CD14-positive monocyte (primary cell): Measurements from ENCODE around the gene ODAD2. TPM values are rescaled to one million over a fixed set of nuclear protein-coding genes. Genes with fewer than 3 reads are reported as not detected.

Experiments
- DNase-seq, 3 donors: peaks; one replicate each; pipeline ENCODE4 v3.0.0-alpha.2; 2011 to 2022
- H2AFZ ChIP-seq: 2 replicates; pipeline ENCODE4 v1.6.0; 2012; ENCODE audit warnings: mild to moderate bottlenecking, low read depth, low read length, inconsistent platforms; ENCODE audit not compliant: insufficient read depth, poor library complexity, severe bottlenecking
- H3K27ac ChIP-seq, 2 donors: 1 replicate in 1 of 2; 2 replicates in 1 of 2; pipeline ENCODE4 v1.5.1; 2012 to 2013; ENCODE audit warnings: low read length in 2 of 2, control low read depth in 1 of 2, inconsistent platforms in 1 of 2, low read depth in 1 of 2, mild to moderate bottlenecking in 1 of 2
- H3K27me3 ChIP-seq, 2 donors: one replicate each; pipeline versions ENCODE4 v1.6.0 to v1.6.1; 2011 to 2013; ENCODE audit warnings: low read length in 2 of 2; ENCODE audit not compliant: control insufficient read depth in 2 of 2, insufficient read depth in 2 of 2
- H3K36me3 ChIP-seq, 2 donors: replicated peaks in 1 of 2; 1 replicate in 1 of 2; 2 replicates in 1 of 2; pipeline versions ENCODE4 v1.5.1 to v1.6.1; 2012 to 2013; ENCODE audit warnings: low read length in 2 of 2, control low read depth in 1 of 2, inconsistent platforms in 1 of 2, mild to moderate bottlenecking in 1 of 2; ENCODE audit not compliant: insufficient read depth in 2 of 2, control insufficient read depth in 1 of 2
- H3K4me1 ChIP-seq, 2 donors: 1 replicate in 1 of 2; 2 replicates in 1 of 2; pipeline versions ENCODE4 v1.5.1 to v1.6.1; 2012 to 2013; ENCODE audit warnings: low read length in 2 of 2, control low read depth in 1 of 2, inconsistent platforms in 1 of 2, mild to moderate bottlenecking in 1 of 2, moderate library complexity in 1 of 2; ENCODE audit not compliant: insufficient read depth in 2 of 2, control insufficient read depth in 1 of 2
- H3K4me2 ChIP-seq: replicated peaks from 2 replicates; pipeline ENCODE3; 2012; ENCODE audit warnings: low read length, moderate library complexity, mild to moderate bottlenecking; ENCODE audit not compliant: poor library complexity, severe bottlenecking; ENCODE audit errors: extremely low read depth
- H3K4me3 ChIP-seq, 3 experiments: fragments of 200-600 bp in 1 of 3; sonication (generic) in 1 of 3; replicated peaks in 1 of 3; 1 replicate in 2 of 3; 2 replicates in 1 of 3; pipeline ENCODE4 v1.5.1; 2011 to 2013; ENCODE audit warnings: low read length in 3 of 3, mild to moderate bottlenecking in 3 of 3, control low read depth in 2 of 3, low read depth in 2 of 3, inconsistent platforms in 1 of 3, moderate library complexity in 1 of 3
- H3K79me2 ChIP-seq: 2 replicates; pipeline ENCODE4 v1.6.0; 2012; ENCODE audit warnings: mild to moderate bottlenecking, control low read depth, inconsistent platforms, low read length, moderate library complexity; ENCODE audit not compliant: insufficient read depth
- H3K9ac ChIP-seq: 2 replicates; pipeline ENCODE4 v1.6.0; 2017; ENCODE audit warnings: low read length, mild to moderate bottlenecking; ENCODE audit not compliant: insufficient read depth, poor library complexity, severe bottlenecking
- H3K9me3 ChIP-seq, 2 donors: replicated peaks in 1 of 2; 1 replicate in 1 of 2; 2 replicates in 1 of 2; pipeline versions ENCODE4 v1.5.1 to v1.6.1; 2012 to 2013; ENCODE audit warnings: low read length in 2 of 2, control low read depth in 1 of 2; ENCODE audit not compliant: control insufficient read depth in 1 of 2, insufficient read depth in 1 of 2
- H4K20me1 ChIP-seq: 2 replicates; pipeline ENCODE4 v1.6.0; 2012; ENCODE audit warnings: mild to moderate bottlenecking, low read length, control low read depth, moderate library complexity; ENCODE audit not compliant: insufficient read depth
- H3K27ac Mint-ChIP-seq, 7 donors: one replicate each; pipeline ENCODE4 v1.8.0; 2020; ENCODE audit warnings: mild to moderate bottlenecking in 7 of 7, mixed read lengths in 7 of 7, moderate library complexity in 6 of 7, inconsistent platforms in 2 of 7
- H3K27me3 Mint-ChIP-seq, 3 donors: one replicate each; pipeline ENCODE4 v1.8.0; 2021 to 2022; ENCODE audit warnings: low read depth in 3 of 3, mild to moderate bottlenecking in 3 of 3, mixed read lengths in 3 of 3, moderate library complexity in 3 of 3, inconsistent platforms in 1 of 3
- H3K36me3 Mint-ChIP-seq, 2 donors: one replicate each; pipeline ENCODE4 v1.8.0; 2020; ENCODE audit warnings: mixed read lengths in 2 of 2, inconsistent platforms in 1 of 2, mild to moderate bottlenecking in 1 of 2
- H3K4me1 Mint-ChIP-seq: one replicate; pipeline ENCODE4 v1.8.0; 2020; ENCODE audit warnings: mild to moderate bottlenecking, mixed read lengths
- H3K4me3 Mint-ChIP-seq, 2 donors: one replicate each; pipeline ENCODE4 v1.8.0; 2020; ENCODE audit warnings: mild to moderate bottlenecking in 2 of 2, mixed read lengths in 2 of 2, moderate library complexity in 1 of 2
- H3K9me3 Mint-ChIP-seq, 7 donors: one replicate each; pipeline ENCODE4 v1.8.0; 2020 to 2022; ENCODE audit warnings: mixed read lengths in 7 of 7, mild to moderate bottlenecking in 6 of 7, moderate library complexity in 6 of 7, inconsistent platforms in 2 of 7
- WGBS: methylation state at CpG from one replicate; pipeline ENCODE4 v1.1.5; 2013; ENCODE audit warnings: missing lambda C conversion rate; ENCODE audit not compliant: insufficient coverage; 5-methylcytosine and 5-hydroxymethylcytosine counted together
- intact Hi-C, 2 donors: fragments of 100-400 bp; cut with micrococcal nuclease; formaldehyde crosslinking; loops; one replicate each; pipeline versions ENCODE4 v1.15.0 to v1.15.1; 2023
- polyA plus RNA-seq, 3 donors: library from polyadenylated mRNA; depleted of rRNA in 1 of 3; unstranded in 2 of 3; stranded (reverse) in 1 of 3; fragments of 300-500 nt in 2 of 3; fragments of >200 nt in 1 of 3; fragmentation: Illumina TruSeq in 2 of 3; gene quantifications; 1 replicate in 2 of 3; 2 replicates in 1 of 3; pipeline ENCODE4 v1.2.3, GENCODE V29; 2012 to 2021
- TF ChIP-seq, protein P1 (sequence below): fragments of 200-600 bp; IDR thresholded peaks from one replicate; pipeline ENCODE4 v1.8.0; 2022; ENCODE audit warnings: antibody characterized with exemption, mild to moderate bottlenecking

ODAD2 gene
- polyA plus RNA-seq, 3 donors: not detected

DNA sequence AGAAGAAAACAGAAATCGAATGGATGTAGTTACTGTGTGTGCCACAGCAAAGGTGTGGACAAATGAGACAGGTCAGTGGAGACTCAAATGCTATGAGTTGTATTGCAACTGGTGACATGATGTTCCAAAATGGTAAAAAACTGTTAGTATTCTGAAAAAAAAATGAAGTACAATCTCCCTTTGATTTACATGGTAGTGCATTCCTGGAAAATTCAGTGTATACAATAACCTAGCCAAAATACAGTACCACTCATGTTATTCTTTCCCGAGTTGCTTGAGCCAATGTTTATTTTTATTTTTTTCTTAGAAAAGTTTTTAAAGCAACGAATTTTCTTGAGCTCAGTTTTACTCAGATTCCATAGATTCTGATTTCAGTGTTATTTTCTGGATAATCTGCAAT lies 47.7 kb upstream of the ODAD2 start:
- H3K36me3 ChIP-seq: peaks cover 0 to 7% of the 10 kb centered on the region in 2 donors
- H3K79me2 ChIP-seq: no peaks in the 10 kb centered on the region
- WGBS: 100% methylated on average over 1 of the region's 3 CpGs
- Mint-ChIP-seq H3K36me3 (peaks cover 14 to 20% of the 10 kb centered on the region in 2 donors), H3K4me1 (peaks cover 20% of the 10 kb centered on the region), H3K9me3 (peaks cover 0 to 9% (median 4%) of the 10 kb centered on the region in 7 donors), H3K27me3 (peaks cover 0 to 2% (median 0%) of the 10 kb centered on the region in 3 donors), H3K27ac (no peak overlapping the region), H3K4me3 (no peak overlapping the region)
- no peak overlapping the region for H3K4me2 ChIP-seq
- H3K4me3 ChIP-seq: no peak overlapping the region
- no peak for DNase-seq
- H3K4me1 ChIP-seq: peaks cover 7% of the 10 kb centered on the region in 2 donors
- H3K9ac ChIP-seq: no peak overlapping the region
- H3K27ac ChIP-seq: no peak overlapping the region
- intact Hi-C loops: no loop called here
- H3K27me3 ChIP-seq: no peaks in the 10 kb centered on the region
- TF ChIP-seq, protein P1, sequence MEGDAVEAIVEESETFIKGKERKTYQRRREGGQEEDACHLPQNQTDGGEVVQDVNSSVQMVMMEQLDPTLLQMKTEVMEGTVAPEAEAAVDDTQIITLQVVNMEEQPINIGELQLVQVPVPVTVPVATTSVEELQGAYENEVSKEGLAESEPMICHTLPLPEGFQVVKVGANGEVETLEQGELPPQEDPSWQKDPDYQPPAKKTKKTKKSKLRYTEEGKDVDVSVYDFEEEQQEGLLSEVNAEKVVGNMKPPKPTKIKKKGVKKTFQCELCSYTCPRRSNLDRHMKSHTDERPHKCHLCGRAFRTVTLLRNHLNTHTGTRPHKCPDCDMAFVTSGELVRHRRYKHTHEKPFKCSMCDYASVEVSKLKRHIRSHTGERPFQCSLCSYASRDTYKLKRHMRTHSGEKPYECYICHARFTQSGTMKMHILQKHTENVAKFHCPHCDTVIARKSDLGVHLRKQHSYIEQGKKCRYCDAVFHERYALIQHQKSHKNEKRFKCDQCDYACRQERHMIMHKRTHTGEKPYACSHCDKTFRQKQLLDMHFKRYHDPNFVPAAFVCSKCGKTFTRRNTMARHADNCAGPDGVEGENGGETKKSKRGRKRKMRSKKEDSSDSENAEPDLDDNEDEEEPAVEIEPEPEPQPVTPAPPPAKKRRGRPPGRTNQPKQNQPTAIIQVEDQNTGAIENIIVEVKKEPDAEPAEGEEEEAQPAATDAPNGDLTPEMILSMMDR: no peak
- H3K9me3 ChIP-seq: no peaks in the 10 kb centered on the region
- H4K20me1 ChIP-seq: no peaks in the 10 kb centered on the region
- no peak overlapping the region for H2AFZ ChIP-seq

DNA sequence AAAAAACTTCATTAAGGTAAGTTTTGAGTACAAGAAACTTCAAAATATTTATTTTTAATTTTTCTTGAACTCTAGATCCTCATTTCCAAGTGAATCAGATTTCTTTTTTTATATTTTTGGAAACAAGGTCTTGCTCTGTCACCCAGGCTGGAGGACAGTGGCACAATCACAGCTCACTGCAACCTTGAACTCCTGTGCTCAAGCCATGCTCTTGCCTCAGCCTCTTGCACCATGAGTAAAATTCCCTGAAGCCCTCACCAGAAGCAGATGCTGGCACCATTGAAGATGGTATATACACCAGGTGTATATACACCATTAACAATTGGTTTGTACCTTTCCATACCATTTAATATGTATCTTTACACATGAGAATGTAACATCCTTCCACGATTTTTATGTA lies 45.1 kb upstream of the ODAD2 start:
- Histone ChIP-seq H3K4me3 (no peak overlapping the region), H4K20me1 (no peaks in the 10 kb centered on the region), H3K9ac (no peak overlapping the region), H3K9me3 (no peaks in the 10 kb centered on the region), H3K36me3 (no peaks in the 10 kb centered on the region), H3K27ac (no peak overlapping the region), H3K4me2 (no peak overlapping the region), H3K27me3 (no peaks in the 10 kb centered on the region), H3K4me1 (peaks cover 7% of the 10 kb centered on the region in 2 donors), H2AFZ (no peak overlapping the region), H3K79me2 (no peaks in the 10 kb centered on the region)
- Mint-ChIP-seq H3K36me3 (peaks cover 0 to 4% of the 10 kb centered on the region in 2 donors), H3K27me3 (peaks cover 0 to 2% (median 0%) of the 10 kb centered on the region in 3 donors), H3K27ac (no peak overlapping the region), H3K4me3 (no peak overlapping the region), H3K4me1 (peaks cover 11% of the 10 kb centered on the region), H3K9me3 (peaks cover 0 to 4% (median 0%) of the 10 kb centered on the region in 7 donors)
- TF ChIP-seq, protein P1: no peak
- no peak for DNase-seq
- WGBS: no CpG with 5 or more reads among the region's 1 CpG
- intact Hi-C loops: no loop called here
